WTC11 (cell line): ENCODE results near the gene MYO1H. TPM values are rescaled to one million over a fixed set of nuclear protein-coding genes. Genes with fewer than 3 reads are reported as not detected.

Experiments
- ATAC-seq: fragments of 200-7000 bp; cut with Tn5 transposase; 2 replicates; pipeline ENCODE4 v1.10.0; 2021; ENCODE audit warnings: mild to moderate bottlenecking, moderate library complexity
- CTCF ChIA-PET: fragments of 300-600 bp; sonication (Branson Sonifier 250); formaldehyde crosslinking; loops from one replicate; lab custom pipeline; 2021; ENCODE audit warnings: antibody characterized with exemption; lab: Charles Lee
- POLR2A ChIA-PET: fragments of 350-600 bp; sonication (Branson Sonifier 250); formaldehyde crosslinking; loops from one replicate; lab custom pipeline; 2021; ENCODE audit warnings: antibody characterized with exemption; lab: Charles Lee
- DNase-seq: peaks from one replicate; pipeline ENCODE4 v3.0.0; 2021; ENCODE audit warnings: low spot score
- H3K27ac Mint-ChIP-seq: 2 replicates; pipeline ENCODE4 v1.8.0; 2021; ENCODE audit warnings: mixed read lengths
- H3K27me3 Mint-ChIP-seq: 2 replicates; pipeline ENCODE4 v1.8.0; 2021; ENCODE audit warnings: low read depth, mild to moderate bottlenecking, moderate library complexity, mixed read lengths
- H3K36me3 Mint-ChIP-seq: 2 replicates; pipeline ENCODE4 v1.8.0; 2021; ENCODE audit warnings: mixed read lengths
- H3K4me1 Mint-ChIP-seq: 2 replicates; pipeline ENCODE4 v1.8.0; 2022; ENCODE audit warnings: mixed read lengths
- H3K4me3 Mint-ChIP-seq: 2 replicates; pipeline ENCODE4 v1.8.0; 2021; ENCODE audit warnings: mild to moderate bottlenecking, moderate library complexity, mixed read lengths
- H3K9me3 Mint-ChIP-seq: 2 replicates; pipeline ENCODE4 v1.8.0; 2021; ENCODE audit warnings: mixed read lengths
- CREM ChIP-seq: sonication (generic); formaldehyde crosslinking; IDR thresholded peaks from 2 replicates; pipeline ENCODE4 v1.8.1; 2022; ENCODE audit warnings: mild to moderate bottlenecking, missing genetic modification reagents, moderate library complexity
- GTF2I ChIP-seq: fragments of 250-450 bp; sonication (Bioruptor Pico); conservative IDR thresholded peaks from 2 replicates; pipeline ENCODE4 v1.4.0; 2021; ENCODE audit warnings: mild to moderate bottlenecking
- HMGA2 ChIP-seq: fragments of 250-450 bp; sonication (Bioruptor Pico); IDR thresholded peaks from 2 replicates; pipeline ENCODE4 v1.4.0; 2021; ENCODE audit warnings: mild to moderate bottlenecking, moderate library complexity
- JUN ChIP-seq: sonication (generic); formaldehyde crosslinking; IDR thresholded peaks from 2 replicates; pipeline ENCODE4 v1.8.0; 2023; ENCODE audit warnings: mild to moderate bottlenecking, missing genetic modification reagents
- MXD4 ChIP-seq: fragments of 250-450 bp; sonication (Bioruptor Pico); IDR thresholded peaks from 2 replicates; pipeline ENCODE4 v1.8.0; 2021; ENCODE audit warnings: mild to moderate bottlenecking, moderate library complexity, borderline replicate concordance
- MYBL2 ChIP-seq: sonication (generic); formaldehyde crosslinking; IDR thresholded peaks from 2 replicates; pipeline ENCODE4 v1.8.1; 2023; ENCODE audit warnings: mild to moderate bottlenecking, moderate library complexity, missing genetic modification reagents
- NR3C1 ChIP-seq: sonication (generic); formaldehyde crosslinking; conservative IDR thresholded peaks from 2 replicates; pipeline ENCODE4 v1.8.1; 2023; ENCODE audit warnings: low read depth, mild to moderate bottlenecking, missing genetic modification reagents
- TCF7 ChIP-seq: sonication (generic); formaldehyde crosslinking; IDR thresholded peaks from 2 replicates; pipeline ENCODE4 v1.8.0; 2022; ENCODE audit warnings: mild to moderate bottlenecking, low read depth, missing genetic modification reagents, moderate library complexity
- ZNF423 ChIP-seq: fragments of 250-450 bp; sonication (Bioruptor Pico); IDR thresholded peaks from 2 replicates; pipeline ENCODE4 v2.1.2; 2022; ENCODE audit warnings: mild to moderate bottlenecking, moderate library complexity
- total RNA-seq: library from RNA; stranded (reverse); gene quantifications from 3 replicates; pipeline ENCODE4 v1.2.3, GENCODE V29; 2021
- TF ChIP-seq, protein P1 (sequence below): sonication (generic); formaldehyde crosslinking; IDR thresholded peaks from 2 replicates; pipeline ENCODE4 v1.8.0; 2023; ENCODE audit warnings: missing genetic modification reagents
- TF ChIP-seq, protein P2 (sequence below): sonication (generic); formaldehyde crosslinking; IDR thresholded peaks from 2 replicates; pipeline ENCODE4 v1.8.0; 2022; ENCODE audit warnings: mild to moderate bottlenecking, missing genetic modification reagents
- TF ChIP-seq, protein P3 (sequence below): sonication (generic); formaldehyde crosslinking; IDR thresholded peaks from 2 replicates; pipeline ENCODE4 v1.8.1; 2023; ENCODE audit warnings: mild to moderate bottlenecking, missing genetic modification reagents
- TF ChIP-seq, protein P4 (sequence below): sonication (generic); formaldehyde crosslinking; IDR thresholded peaks from 2 replicates; pipeline ENCODE4 v1.8.1; 2023; ENCODE audit warnings: mild to moderate bottlenecking, missing genetic modification reagents, borderline replicate concordance
- TF ChIP-seq, protein P5 (sequence below): sonication (generic); formaldehyde crosslinking; IDR thresholded peaks from 2 replicates; pipeline ENCODE4 v1.8.0; 2023; ENCODE audit warnings: missing genetic modification reagents, mild to moderate bottlenecking, borderline replicate concordance
- TF ChIP-seq, protein P6 (sequence below): sonication (generic); formaldehyde crosslinking; IDR thresholded peaks from 2 replicates; pipeline ENCODE4 v1.8.1; 2022; ENCODE audit warnings: low read depth, missing genetic modification reagents, borderline replicate concordance
- TF ChIP-seq, protein P7 (sequence below): sonication (generic); formaldehyde crosslinking; IDR thresholded peaks from 2 replicates; pipeline ENCODE4 v1.8.1; 2023; ENCODE audit warnings: mild to moderate bottlenecking, missing genetic modification reagents, moderate library complexity

The MYO1H gene
- total RNA-seq, 1 experiment from 2014 or later = 0.44 TPM

DNA sequence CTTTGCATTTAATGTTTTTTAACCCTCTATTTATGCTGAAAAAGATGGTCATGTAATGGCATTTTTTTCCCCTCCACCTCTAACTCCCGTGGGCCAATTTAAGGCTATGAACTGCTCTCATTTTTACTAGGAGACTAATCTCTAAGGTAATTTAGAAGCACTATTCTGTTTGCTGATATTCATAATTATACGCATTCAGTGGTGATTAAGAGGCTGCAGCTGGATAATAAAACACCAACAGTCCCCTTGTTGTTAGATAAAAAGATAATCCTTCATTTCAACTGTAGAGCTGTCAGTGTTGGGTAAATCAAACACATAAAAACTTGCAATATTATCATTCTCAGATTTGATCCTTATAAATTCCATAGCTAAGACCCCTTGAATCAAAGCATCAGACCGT, 8.9 kb downstream of the MYO1H start (continued):
- TF ChIP-seq, protein P1, sequence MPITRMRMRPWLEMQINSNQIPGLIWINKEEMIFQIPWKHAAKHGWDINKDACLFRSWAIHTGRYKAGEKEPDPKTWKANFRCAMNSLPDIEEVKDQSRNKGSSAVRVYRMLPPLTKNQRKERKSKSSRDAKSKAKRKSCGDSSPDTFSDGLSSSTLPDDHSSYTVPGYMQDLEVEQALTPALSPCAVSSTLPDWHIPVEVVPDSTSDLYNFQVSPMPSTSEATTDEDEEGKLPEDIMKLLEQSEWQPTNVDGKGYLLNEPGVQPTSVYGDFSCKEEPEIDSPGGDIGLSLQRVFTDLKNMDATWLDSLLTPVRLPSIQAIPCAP (CRISPR knock-in tag) = no peak
- TF ChIP-seq, all 79 proteins: peak for 0

DNA sequence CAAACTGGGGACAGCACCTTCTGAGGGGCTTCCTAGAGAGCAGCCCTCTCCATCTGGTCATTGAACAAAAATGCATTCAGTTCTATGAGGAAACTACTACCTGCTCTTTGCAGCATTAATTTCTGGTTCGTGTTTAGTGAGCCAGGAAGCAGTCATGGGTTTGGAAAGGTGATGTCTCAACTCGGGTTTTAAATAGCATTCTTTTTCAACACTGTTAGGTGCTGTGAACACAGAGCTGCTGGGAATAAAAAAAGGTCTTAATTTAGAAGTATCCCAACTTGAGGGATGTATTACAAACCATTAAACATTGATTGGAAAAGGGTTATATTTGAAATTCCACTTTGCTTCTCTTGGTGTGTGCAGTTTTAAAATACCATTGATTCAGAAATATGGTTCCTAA, 9.3 kb downstream of the MYO1H start:
- POLR2A ChIA-PET = no interaction called here
- Mint-ChIP-seq H3K27me3 (no peaks in the 10 kb centered on the region), H3K4me1 (peaks cover 4% of the 10 kb centered on the region), H3K27ac (no peak overlapping the region), H3K36me3 (no peaks in the 10 kb centered on the region), H3K4me3 (no peak overlapping the region), H3K9me3 (no peaks in the 10 kb centered on the region)
- TF ChIP-seq, protein P2, sequence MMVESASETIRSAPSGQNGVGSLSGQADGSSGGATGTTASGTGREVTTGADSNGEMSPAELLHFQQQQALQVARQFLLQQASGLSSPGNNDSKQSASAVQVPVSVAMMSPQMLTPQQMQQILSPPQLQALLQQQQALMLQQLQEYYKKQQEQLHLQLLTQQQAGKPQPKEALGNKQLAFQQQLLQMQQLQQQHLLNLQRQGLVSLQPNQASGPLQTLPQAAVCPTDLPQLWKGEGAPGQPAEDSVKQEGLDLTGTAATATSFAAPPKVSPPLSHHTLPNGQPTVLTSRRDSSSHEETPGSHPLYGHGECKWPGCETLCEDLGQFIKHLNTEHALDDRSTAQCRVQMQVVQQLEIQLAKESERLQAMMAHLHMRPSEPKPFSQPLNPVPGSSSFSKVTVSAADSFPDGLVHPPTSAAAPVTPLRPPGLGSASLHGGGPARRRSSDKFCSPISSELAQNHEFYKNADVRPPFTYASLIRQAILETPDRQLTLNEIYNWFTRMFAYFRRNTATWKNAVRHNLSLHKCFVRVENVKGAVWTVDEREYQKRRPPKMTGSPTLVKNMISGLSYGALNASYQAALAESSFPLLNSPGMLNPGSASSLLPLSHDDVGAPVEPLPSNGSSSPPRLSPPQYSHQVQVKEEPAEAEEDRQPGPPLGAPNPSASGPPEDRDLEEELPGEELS (CRISPR knock-in tag) = no peak
- TF ChIP-seq, protein P3, sequence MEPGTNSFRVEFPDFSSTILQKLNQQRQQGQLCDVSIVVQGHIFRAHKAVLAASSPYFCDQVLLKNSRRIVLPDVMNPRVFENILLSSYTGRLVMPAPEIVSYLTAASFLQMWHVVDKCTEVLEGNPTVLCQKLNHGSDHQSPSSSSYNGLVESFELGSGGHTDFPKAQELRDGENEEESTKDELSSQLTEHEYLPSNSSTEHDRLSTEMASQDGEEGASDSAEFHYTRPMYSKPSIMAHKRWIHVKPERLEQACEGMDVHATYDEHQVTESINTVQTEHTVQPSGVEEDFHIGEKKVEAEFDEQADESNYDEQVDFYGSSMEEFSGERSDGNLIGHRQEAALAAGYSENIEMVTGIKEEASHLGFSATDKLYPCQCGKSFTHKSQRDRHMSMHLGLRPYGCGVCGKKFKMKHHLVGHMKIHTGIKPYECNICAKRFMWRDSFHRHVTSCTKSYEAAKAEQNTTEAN (CRISPR knock-in tag) = no peak
- TF ChIP-seq HMGA2 = no peak
- TF ChIP-seq, protein P4, sequence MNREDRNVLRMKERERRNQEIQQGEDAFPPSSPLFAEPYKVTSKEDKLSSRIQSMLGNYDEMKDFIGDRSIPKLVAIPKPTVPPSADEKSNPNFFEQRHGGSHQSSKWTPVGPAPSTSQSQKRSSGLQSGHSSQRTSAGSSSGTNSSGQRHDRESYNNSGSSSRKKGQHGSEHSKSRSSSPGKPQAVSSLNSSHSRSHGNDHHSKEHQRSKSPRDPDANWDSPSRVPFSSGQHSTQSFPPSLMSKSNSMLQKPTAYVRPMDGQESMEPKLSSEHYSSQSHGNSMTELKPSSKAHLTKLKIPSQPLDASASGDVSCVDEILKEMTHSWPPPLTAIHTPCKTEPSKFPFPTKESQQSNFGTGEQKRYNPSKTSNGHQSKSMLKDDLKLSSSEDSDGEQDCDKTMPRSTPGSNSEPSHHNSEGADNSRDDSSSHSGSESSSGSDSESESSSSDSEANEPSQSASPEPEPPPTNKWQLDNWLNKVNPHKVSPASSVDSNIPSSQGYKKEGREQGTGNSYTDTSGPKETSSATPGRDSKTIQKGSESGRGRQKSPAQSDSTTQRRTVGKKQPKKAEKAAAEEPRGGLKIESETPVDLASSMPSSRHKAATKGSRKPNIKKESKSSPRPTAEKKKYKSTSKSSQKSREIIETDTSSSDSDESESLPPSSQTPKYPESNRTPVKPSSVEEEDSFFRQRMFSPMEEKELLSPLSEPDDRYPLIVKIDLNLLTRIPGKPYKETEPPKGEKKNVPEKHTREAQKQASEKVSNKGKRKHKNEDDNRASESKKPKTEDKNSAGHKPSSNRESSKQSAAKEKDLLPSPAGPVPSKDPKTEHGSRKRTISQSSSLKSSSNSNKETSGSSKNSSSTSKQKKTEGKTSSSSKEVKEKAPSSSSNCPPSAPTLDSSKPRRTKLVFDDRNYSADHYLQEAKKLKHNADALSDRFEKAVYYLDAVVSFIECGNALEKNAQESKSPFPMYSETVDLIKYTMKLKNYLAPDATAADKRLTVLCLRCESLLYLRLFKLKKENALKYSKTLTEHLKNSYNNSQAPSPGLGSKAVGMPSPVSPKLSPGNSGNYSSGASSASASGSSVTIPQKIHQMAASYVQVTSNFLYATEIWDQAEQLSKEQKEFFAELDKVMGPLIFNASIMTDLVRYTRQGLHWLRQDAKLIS (CRISPR knock-in tag) = no peak
- TF ChIP-seq MXD4 (CRISPR knock-in tag) = no peak
- TF ChIP-seq MYBL2 (CRISPR knock-in tag) = no peak
- no peak for TF ChIP-seq GTF2I (CRISPR knock-in tag)
- no peak for TF ChIP-seq JUN
- TF ChIP-seq, protein P5, sequence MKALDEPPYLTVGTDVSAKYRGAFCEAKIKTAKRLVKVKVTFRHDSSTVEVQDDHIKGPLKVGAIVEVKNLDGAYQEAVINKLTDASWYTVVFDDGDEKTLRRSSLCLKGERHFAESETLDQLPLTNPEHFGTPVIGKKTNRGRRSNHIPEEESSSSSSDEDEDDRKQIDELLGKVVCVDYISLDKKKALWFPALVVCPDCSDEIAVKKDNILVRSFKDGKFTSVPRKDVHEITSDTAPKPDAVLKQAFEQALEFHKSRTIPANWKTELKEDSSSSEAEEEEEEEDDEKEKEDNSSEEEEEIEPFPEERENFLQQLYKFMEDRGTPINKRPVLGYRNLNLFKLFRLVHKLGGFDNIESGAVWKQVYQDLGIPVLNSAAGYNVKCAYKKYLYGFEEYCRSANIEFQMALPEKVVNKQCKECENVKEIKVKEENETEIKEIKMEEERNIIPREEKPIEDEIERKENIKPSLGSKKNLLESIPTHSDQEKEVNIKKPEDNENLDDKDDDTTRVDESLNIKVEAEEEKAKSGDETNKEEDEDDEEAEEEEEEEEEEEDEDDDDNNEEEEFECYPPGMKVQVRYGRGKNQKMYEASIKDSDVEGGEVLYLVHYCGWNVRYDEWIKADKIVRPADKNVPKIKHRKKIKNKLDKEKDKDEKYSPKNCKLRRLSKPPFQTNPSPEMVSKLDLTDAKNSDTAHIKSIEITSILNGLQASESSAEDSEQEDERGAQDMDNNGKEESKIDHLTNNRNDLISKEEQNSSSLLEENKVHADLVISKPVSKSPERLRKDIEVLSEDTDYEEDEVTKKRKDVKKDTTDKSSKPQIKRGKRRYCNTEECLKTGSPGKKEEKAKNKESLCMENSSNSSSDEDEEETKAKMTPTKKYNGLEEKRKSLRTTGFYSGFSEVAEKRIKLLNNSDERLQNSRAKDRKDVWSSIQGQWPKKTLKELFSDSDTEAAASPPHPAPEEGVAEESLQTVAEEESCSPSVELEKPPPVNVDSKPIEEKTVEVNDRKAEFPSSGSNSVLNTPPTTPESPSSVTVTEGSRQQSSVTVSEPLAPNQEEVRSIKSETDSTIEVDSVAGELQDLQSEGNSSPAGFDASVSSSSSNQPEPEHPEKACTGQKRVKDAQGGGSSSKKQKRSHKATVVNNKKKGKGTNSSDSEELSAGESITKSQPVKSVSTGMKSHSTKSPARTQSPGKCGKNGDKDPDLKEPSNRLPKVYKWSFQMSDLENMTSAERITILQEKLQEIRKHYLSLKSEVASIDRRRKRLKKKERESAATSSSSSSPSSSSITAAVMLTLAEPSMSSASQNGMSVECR = no peak
- no peak for TF ChIP-seq NR3C1
- TF ChIP-seq, protein P6, sequence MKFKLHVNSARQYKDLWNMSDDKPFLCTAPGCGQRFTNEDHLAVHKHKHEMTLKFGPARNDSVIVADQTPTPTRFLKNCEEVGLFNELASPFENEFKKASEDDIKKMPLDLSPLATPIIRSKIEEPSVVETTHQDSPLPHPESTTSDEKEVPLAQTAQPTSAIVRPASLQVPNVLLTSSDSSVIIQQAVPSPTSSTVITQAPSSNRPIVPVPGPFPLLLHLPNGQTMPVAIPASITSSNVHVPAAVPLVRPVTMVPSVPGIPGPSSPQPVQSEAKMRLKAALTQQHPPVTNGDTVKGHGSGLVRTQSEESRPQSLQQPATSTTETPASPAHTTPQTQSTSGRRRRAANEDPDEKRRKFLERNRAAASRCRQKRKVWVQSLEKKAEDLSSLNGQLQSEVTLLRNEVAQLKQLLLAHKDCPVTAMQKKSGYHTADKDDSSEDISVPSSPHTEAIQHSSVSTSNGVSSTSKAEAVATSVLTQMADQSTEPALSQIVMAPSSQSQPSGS (CRISPR knock-in tag) = no peak
- TF ChIP-seq TCF7 (CRISPR knock-in tag) = no peak
- TF ChIP-seq, protein P7, sequence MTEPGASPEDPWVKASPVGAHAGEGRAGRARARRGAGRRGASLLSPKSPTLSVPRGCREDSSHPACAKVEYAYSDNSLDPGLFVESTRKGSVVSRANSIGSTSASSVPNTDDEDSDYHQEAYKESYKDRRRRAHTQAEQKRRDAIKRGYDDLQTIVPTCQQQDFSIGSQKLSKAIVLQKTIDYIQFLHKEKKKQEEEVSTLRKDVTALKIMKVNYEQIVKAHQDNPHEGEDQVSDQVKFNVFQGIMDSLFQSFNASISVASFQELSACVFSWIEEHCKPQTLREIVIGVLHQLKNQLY (CRISPR knock-in tag) = no peak
- no peak for TF ChIP-seq CREM (CRISPR knock-in tag)
- no peak for TF ChIP-seq ZNF423 (CRISPR knock-in tag)
- ATAC-seq (no peak), DNase-seq (no peak)
- CTCF ChIA-PET = interaction anchor here (0.8 to 2.1 kb wide), 3 partner anchors 28 to 93 kb away, joined by 3 to 5 read pairs (median 4); no protein-coding TSS in a partner anchor
